SK-N-SH (cell line): ENCODE measurements around the gene TEX19. TPM values are rescaled to one million over a fixed set of nuclear protein-coding genes. Genes with fewer than 3 reads are reported as not detected.

Source experiments
- CTCF ChIA-PET: fragments of 300-600, 350-600 bp; formaldehyde crosslinking; extraction: SDS; loops from one replicate; lab custom pipeline; 2021; lab: Yijun Ruan, JAX
- POLR2A ChIA-PET: fragments of 350-600 bp; sonication (Branson Sonifier 250); formaldehyde crosslinking; extraction: SDS; loops from one replicate; lab custom pipeline; 2020; ENCODE audit warnings: antibody characterized with exemption, inconsistent platforms; lab: Yijun Ruan, JAX
- DNase-seq: peaks from one replicate; pipeline ENCODE4 v3.0.0; 2012
- H2AFZ ChIP-seq: fragments of 200-600 bp; sonication (generic); 2 replicates; pipeline ENCODE4 v1.8.1; 2016; ENCODE audit warnings: antibody characterized with exemption, mild to moderate bottlenecking, low read depth
- H3F3A ChIP-seq: fragments of 200-600 bp; sonication (generic); replicated peaks from 2 replicates; pipeline ENCODE3; 2016; ENCODE audit warnings: antibody characterized with exemption, mild to moderate bottlenecking; ENCODE audit not compliant: insufficient read depth
- H3K27ac ChIP-seq, 2 experiments: fragments of 200-500 bp in 1 of 2; fragments of 200-600 bp in 1 of 2; sonication (Bioruptor generic) in 1 of 2; sonication (generic), shearing (Covaris generic) in 1 of 2; 2 replicates each; pipeline versions ENCODE4 v1.5.1 to v1.6.1; 2014 to 2016; ENCODE audit warnings: low read depth in 2 of 2, inconsistent platforms in 1 of 2, low read length in 1 of 2, mild to moderate bottlenecking in 1 of 2, mixed read lengths in 1 of 2
- H3K27me3 ChIP-seq: fragments of 200-600 bp; sonication (generic), shearing (Covaris generic); 2 replicates; pipeline ENCODE4 v1.6.1; 2016; ENCODE audit warnings: mixed run types; ENCODE audit not compliant: insufficient read depth
- H3K36me3 ChIP-seq, 2 experiments: fragments of 200-500 bp in 1 of 2; fragments of 200-600 bp in 1 of 2; sonication (Bioruptor generic) in 1 of 2; sonication (generic) in 1 of 2; replicated peaks in 1 of 2; 2 replicates each; pipeline versions ENCODE3 to v1.5.1; 2014 to 2016; ENCODE audit warnings: low read length in 1 of 2, mild to moderate bottlenecking in 1 of 2; ENCODE audit not compliant: insufficient read depth in 2 of 2, control insufficient read depth in 1 of 2
- H3K4me1 ChIP-seq, 2 experiments: fragments of 200-500 bp in 1 of 2; fragments of 200-600 bp in 1 of 2; sonication (Bioruptor generic) in 1 of 2; sonication (generic), shearing (Covaris generic) in 1 of 2; 2 replicates each; pipeline versions ENCODE4 v1.5.1 to v1.6.1; 2014 to 2016; ENCODE audit warnings: low read depth in 1 of 2, low read length in 1 of 2, mixed run types in 1 of 2; ENCODE audit not compliant: insufficient read depth in 2 of 2, control insufficient read depth in 1 of 2
- H3K4me2 ChIP-seq: fragments of 200-600 bp; sonication (generic), shearing (Covaris generic); 2 replicates; pipeline ENCODE4 v1.6.1; 2017; ENCODE audit warnings: mixed run types
- H3K4me3 ChIP-seq, 2 experiments: fragments of 200-500 bp in 1 of 2; fragments of 200-600 bp in 1 of 2; sonication (Bioruptor generic) in 1 of 2; sonication (generic), shearing (Covaris generic) in 1 of 2; 2 replicates each; pipeline versions ENCODE4 v1.5.1 to v1.8.1; 2014 to 2016; ENCODE audit warnings: low read depth in 2 of 2, inconsistent platforms in 1 of 2, low read length in 1 of 2, mild to moderate bottlenecking in 1 of 2, mixed read lengths in 1 of 2, moderate library complexity in 1 of 2
- H3K79me2 ChIP-seq: fragments of 200-600 bp; sonication (generic); 2 replicates; pipeline ENCODE4 v1.8.1; 2017; ENCODE audit warnings: mild to moderate bottlenecking; ENCODE audit not compliant: insufficient read depth
- H3K9ac ChIP-seq: fragments of 200-600 bp; sonication (generic); 2 replicates; pipeline ENCODE4 v1.6.1; 2017; ENCODE audit warnings: mixed run types
- H3K9me2 ChIP-seq: fragments of 200-600 bp; sonication (generic); 2 replicates; pipeline ENCODE4 v1.6.1; 2017; ENCODE audit warnings: mixed run types
- H3K9me3 ChIP-seq: fragments of 200-600 bp; sonication (generic); 2 replicates; pipeline ENCODE4 v1.6.1; 2017; ENCODE audit warnings: mixed run types, mild to moderate bottlenecking, moderate library complexity
- H4K20me1 ChIP-seq: fragments of 200-600 bp; sonication (generic); 2 replicates; pipeline ENCODE4 v1.6.1; 2017; ENCODE audit warnings: mild to moderate bottlenecking, mixed run types; ENCODE audit not compliant: insufficient read depth
- CHD2 ChIP-seq: fragments of 150-350 bp; IDR thresholded peaks from 2 replicates; pipeline ENCODE4 v1.6.1; 2018; ENCODE audit warnings: low read length; ENCODE audit not compliant: partially characterized antibody
- ELF1 ChIP-seq: IDR thresholded peaks from 2 replicates; pipeline ENCODE4 v1.4.0; 2012
- EP300 ChIP-seq, 2 experiments: IDR thresholded peaks; 2 replicates each; pipeline versions ENCODE4 v1.4.0 to v1.6.1; 2012; ENCODE audit warnings: borderline replicate concordance in 1 of 2, low read depth in 1 of 2, low read length in 1 of 2
- EZH2phosphoT487 ChIP-seq: fragments of 200-600 bp; sonication (generic); IDR thresholded peaks from 2 replicates; pipeline ENCODE4 v1.6.1; 2017; ENCODE audit warnings: low read depth, mixed run types, mild to moderate bottlenecking, antibody characterized with exemption, moderate library complexity, borderline replicate concordance
- FOSL2 ChIP-seq: IDR thresholded peaks from 2 replicates; pipeline ENCODE4 v1.4.0; 2012; ENCODE audit warnings: low read depth, mild to moderate bottlenecking, moderate library complexity, borderline replicate concordance
- FOXJ3 ChIP-seq: sonication (generic); formaldehyde crosslinking; IDR thresholded peaks from 2 replicates; pipeline ENCODE4 v1.5.1; 2020; ENCODE audit warnings: mild to moderate bottlenecking, missing genetic modification reagents
- GATA2 ChIP-seq: sonication (generic); formaldehyde crosslinking; IDR thresholded peaks from 2 replicates; pipeline ENCODE4 v1.5.0; 2020; ENCODE audit warnings: mild to moderate bottlenecking, missing genetic modification reagents
- IRF3 ChIP-seq: fragments of 150-350 bp; IDR thresholded peaks from 2 replicates; pipeline ENCODE4 v1.6.1; 2016; ENCODE audit warnings: mild to moderate bottlenecking, low read depth, low read length
- MAX ChIP-seq: IDR thresholded peaks from 2 replicates; pipeline ENCODE4 v1.4.0; 2012; ENCODE audit warnings: low read depth
- MEF2A ChIP-seq: IDR thresholded peaks from 2 replicates; pipeline ENCODE4 v1.4.0; 2012; ENCODE audit warnings: low read depth, borderline replicate concordance
- NFIC ChIP-seq: IDR thresholded peaks from 2 replicates; pipeline ENCODE4 v1.4.0; 2012; ENCODE audit warnings: borderline replicate concordance
- NRF1 ChIP-seq: IDR thresholded peaks from 2 replicates; pipeline ENCODE4 v1.6.1; 2012; ENCODE audit warnings: low read depth, mild to moderate bottlenecking, low read length
- POLR2AphosphoS5 ChIP-seq: IDR thresholded peaks from 2 replicates; pipeline ENCODE4 v1.6.1; 2012; ENCODE audit warnings: low read depth, low read length
- RAD21 ChIP-seq: IDR thresholded peaks from 2 replicates; pipeline ENCODE4 v1.6.1; 2012; ENCODE audit warnings: mild to moderate bottlenecking, low read length
- RCOR1 ChIP-seq: fragments of 150-350 bp; IDR thresholded peaks from 2 replicates; pipeline ENCODE4 v1.6.1; 2017; ENCODE audit warnings: antibody characterized with exemption, low read length
- RFX5 ChIP-seq: IDR thresholded peaks from 2 replicates; pipeline ENCODE4 v1.6.1; 2012; ENCODE audit warnings: mild to moderate bottlenecking, improper control_type of control experiment, low read length
- RXRA ChIP-seq: IDR thresholded peaks from 2 replicates; pipeline ENCODE4 v1.4.0; 2012; ENCODE audit warnings: low read depth, mild to moderate bottlenecking, borderline replicate concordance
- SIN3A ChIP-seq: IDR thresholded peaks from 2 replicates; pipeline ENCODE4 v1.6.1; 2012; ENCODE audit warnings: low read depth, mild to moderate bottlenecking, low read length, moderate library complexity, borderline replicate concordance
- SMC3 ChIP-seq: IDR thresholded peaks from 2 replicates; pipeline ENCODE4 v1.6.1; 2012; ENCODE audit warnings: low read depth, low read length, improper control_type of control experiment
- TAF1 ChIP-seq: IDR thresholded peaks from 2 replicates; pipeline ENCODE4 v1.6.1; 2012; ENCODE audit warnings: low read depth, mild to moderate bottlenecking, low read length, moderate library complexity, borderline replicate concordance
- TCF12 ChIP-seq: IDR thresholded peaks from 2 replicates; pipeline ENCODE4 v1.4.0; 2012
- TEAD4 ChIP-seq: IDR thresholded peaks from 2 replicates; pipeline ENCODE4 v1.4.0; 2012; ENCODE audit warnings: mild to moderate bottlenecking, borderline replicate concordance; ENCODE audit not compliant: insufficient read depth
- USF1 ChIP-seq: IDR thresholded peaks from 2 replicates; pipeline ENCODE4 v1.4.0; 2012; ENCODE audit warnings: low read depth, borderline replicate concordance
- ZBTB33 ChIP-seq: IDR thresholded peaks from 2 replicates; pipeline ENCODE4 v1.4.0; 2012; ENCODE audit warnings: low read depth, borderline replicate concordance
- WGBS: methylation state at CpG from one replicate; pipeline ENCODE4 v1.1.6; 2017; ENCODE audit warnings: low lambda C conversion rate; 5-methylcytosine and 5-hydroxymethylcytosine counted together
- polyA plus RNA-seq, 3 experiments: library from polyadenylated mRNA; depleted of rRNA; stranded (reverse); fragments of >200 nt; gene quantifications; 2 replicates each; pipeline ENCODE4 v1.2.3, GENCODE V29; 2012

TEX19 gene
- polyA plus RNA-seq, 1 of the 3 experiments (the other 2 are of a cell fraction), result 0.10 TPM

GRCh38 chr17:82355770-82356427 lies 3.1 kb upstream of the TEX19 start (continued):
- TF ChIP-seq MEF2A (no peak), SIN3A (no peak), CHD2 (no peak), RFX5 (no peak), RXRA (no peak), NFIC (no peak), MAX (no peak)

GRCh38 chr17:82356845-82357355 lies 2.1 kb upstream of the TEX19 start:
- Histone ChIP-seq H2AFZ (no peak overlapping the region), H3K27me3 (no peaks in the 10 kb centered on the region; the same call in 1 of the 2 replicates), H3K36me3 (no peaks in the 10 kb centered on the region), H4K20me1 (no peaks in the 10 kb centered on the region), H3K9ac (no peak overlapping the region), H3K4me3 (no peak overlapping the region), H3K4me1 (peaks cover 0 to 13% of the 10 kb centered on the region in 2 experiments; a peak in 1 of 4 replicates), H3K9me3 (no peaks in the 10 kb centered on the region), H3K9me2 (no peaks in the 10 kb centered on the region), H3F3A (peaks cover 9% of the 10 kb centered on the region), H3K79me2 (no peaks in the 10 kb centered on the region), H3K4me2 (no peak overlapping the region), H3K27ac (no peak overlapping the region)
- ChIA-PET CTCF (interaction anchor here (0.9 to 5.5 kb wide), 10 partner anchors 9 to 197 kb away, joined by 3 to 76 read pairs (median 6); partner anchors contain the start of gene HEXD), POLR2A (interaction anchor here (1.5 kb wide), 1 partner anchor 13 kb away, joined by 3 read pairs; no protein-coding TSS in a partner anchor)
- TF ChIP-seq ELF1 (no peak), TCF12 (no peak), EP300 (IDR thresholded peaks at IDR 0.05; ENCODE audit: borderline replicate concordance in 1 of 2, low read depth in 1 of 2, low read length in 1 of 2) (no peak), FOSL2 (no peak), RFX5 (no peak), EZH2phosphoT487 (no peak), POLR2AphosphoS5 (no peak), FOXJ3 (CRISPR knock-in tag) (no peak), ZBTB33 (no peak), TEAD4 (no peak), RXRA (no peak), GATA2 (CRISPR knock-in tag) (no peak), RCOR1 (no peak), TAF1 (no peak), IRF3 (no peak), NRF1 (no peak), RAD21 (no peak), SMC3 (no peak), USF1 (no peak)
- WGBS, result 82% methylated on average over 19 of the region's 20 CpGs
- DNase-seq, result no peak
